Neural progenitor cell (in vitro differentiated cells): ENCODE measurements around the gene TTC3. TPM values are rescaled to one million over a fixed set of nuclear protein-coding genes. Genes with fewer than 3 reads are reported as not detected.

Experiments
- DNase-seq: peaks from one replicate; pipeline ENCODE4 v3.0.0-alpha.2; 2016; ENCODE audit warnings: low spot score
- H2AFZ ChIP-seq: fragments of 200-600 bp; sonication (generic); replicated peaks from 2 replicates; pipeline ENCODE4 v1.6.1; 2016; ENCODE audit warnings: antibody characterized with exemption
- H3F3A ChIP-seq: fragments of 200-600 bp; sonication (generic); 2 replicates; pipeline ENCODE4 v1.6.1; 2016; ENCODE audit warnings: antibody characterized with exemption, low read depth
- H3K27ac ChIP-seq: fragments of 200-600 bp; sonication (generic); 2 replicates; pipeline ENCODE4 v1.5.1; 2016; ENCODE audit warnings: mild to moderate bottlenecking
- H3K27me3 ChIP-seq: fragments of 200-600 bp; sonication (generic); 2 replicates; pipeline ENCODE4 v1.6.1; 2016; ENCODE audit warnings: mild to moderate bottlenecking, moderate library complexity
- H3K36me3 ChIP-seq: fragments of 200-600 bp; sonication (generic); 2 replicates; pipeline ENCODE4 v1.5.1; 2016
- H3K4me1 ChIP-seq: fragments of 200-600 bp; sonication (generic); 2 replicates; pipeline ENCODE4 v1.6.1; 2016; ENCODE audit warnings: mixed run types
- H3K4me2 ChIP-seq: fragments of 200-600 bp; sonication (generic); 2 replicates; pipeline ENCODE4 v1.6.1; 2016
- H3K4me3 ChIP-seq: fragments of 200-600 bp; sonication (generic); 2 replicates; pipeline ENCODE4 v1.5.1; 2016
- H3K79me2 ChIP-seq: fragments of 200-600 bp; sonication (generic); 2 replicates; pipeline ENCODE4 v1.6.1; 2016; ENCODE audit warnings: low read depth
- H3K9ac ChIP-seq: fragments of 200-600 bp; sonication (generic); 2 replicates; pipeline ENCODE4 v1.6.1; 2016
- H3K9me3 ChIP-seq: fragments of 200-600 bp; sonication (generic); 2 replicates; pipeline ENCODE4 v1.5.1; 2016; ENCODE audit warnings: low read depth
- H4K20me1 ChIP-seq: fragments of 200-600 bp; sonication (generic); 2 replicates; pipeline ENCODE4 v1.6.1; 2016; ENCODE audit warnings: low read depth
- H3K27ac Mint-ChIP-seq: 3 replicates; pipeline ENCODE4 v1.8.0; 2021; ENCODE audit warnings: mixed read lengths
- H3K27me3 Mint-ChIP-seq: 2 replicates; pipeline ENCODE4 v1.8.0; 2022; ENCODE audit warnings: low read depth, mild to moderate bottlenecking, inconsistent platforms, moderate library complexity, mixed read lengths; ENCODE audit not compliant: insufficient read depth
- H3K36me3 Mint-ChIP-seq: 3 replicates; pipeline ENCODE4 v1.8.0; 2021; ENCODE audit warnings: mixed read lengths
- H3K4me1 Mint-ChIP-seq: 3 replicates; pipeline ENCODE4 v1.8.0; 2021; ENCODE audit warnings: mixed read lengths
- H3K4me3 Mint-ChIP-seq: 3 replicates; pipeline ENCODE4 v1.8.0; 2021; ENCODE audit warnings: mild to moderate bottlenecking, moderate library complexity, mixed read lengths
- H3K9me3 Mint-ChIP-seq: 3 replicates; pipeline ENCODE4 v1.8.0; 2020; ENCODE audit warnings: mixed read lengths
- EZH2 ChIP-seq: fragments of 200-600 bp; sonication (generic); IDR thresholded peaks from 2 replicates; pipeline ENCODE4 v1.6.1; 2017; ENCODE audit warnings: antibody characterized with exemption, mild to moderate bottlenecking, moderate library complexity
- EZH2phosphoT487 ChIP-seq: fragments of 200-600 bp; sonication (generic); IDR thresholded peaks from 2 replicates; pipeline ENCODE4 v1.6.1; 2017; ENCODE audit warnings: antibody characterized with exemption
- total RNA-seq: library from RNA; depleted of rRNA; stranded (reverse); fragments of >200 nt; gene quantifications from 2 replicates; pipeline ENCODE4 v1.2.3, GENCODE V29; 2015; ENCODE audit warnings: low replicate concordance
- TF ChIP-seq, protein P1 (sequence below): fragments of 200-600 bp; sonication (generic); IDR thresholded peaks from 2 replicates; pipeline ENCODE4 v1.5.1; 2017; ENCODE audit warnings: antibody characterized with exemption, mild to moderate bottlenecking

The TTC3 gene
- total RNA-seq, 1 donor from 2014 or later = 135 TPM

DNA sequence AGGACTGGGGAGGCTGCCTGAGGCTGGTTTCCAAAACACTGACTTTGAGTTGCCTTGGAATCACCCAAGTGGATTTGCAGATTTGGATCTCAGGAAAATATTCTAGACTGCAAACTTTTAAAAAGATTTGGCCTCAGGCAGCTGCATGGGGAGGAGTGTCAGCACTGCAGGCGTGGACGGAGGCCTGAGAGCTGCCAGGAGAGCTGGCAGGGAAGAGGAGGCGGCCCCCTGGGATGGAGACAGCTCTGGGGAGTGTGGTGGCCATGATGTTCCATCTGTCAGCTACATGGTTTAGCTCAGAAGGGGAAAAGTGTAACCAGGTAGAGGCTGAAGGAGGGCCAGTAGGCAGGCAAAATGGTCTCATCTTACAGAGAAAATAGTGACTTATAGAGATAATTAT, 122.0 kb downstream of the TTC3 start:
- Histone ChIP-seq H3K79me2 (no peaks in the 10 kb centered on the region), H3K4me1 (no peaks in the 10 kb centered on the region), H4K20me1 (peaks cover 7% of the 10 kb centered on the region), H3F3A (no peaks in the 10 kb centered on the region), H3K4me3 (no peak overlapping the region), H2AFZ (no peak overlapping the region), H3K9me3 (no peaks in the 10 kb centered on the region), H3K9ac (no peak overlapping the region), H3K27ac (no peak overlapping the region), H3K36me3 (peaks cover 14% of the 10 kb centered on the region), H3K4me2 (no peak overlapping the region), H3K27me3 (no peaks in the 10 kb centered on the region)
- no peak overlapping the region for H3K4me3 Mint-ChIP-seq
- DNase-seq = no peak
- no peaks in the 10 kb centered on the region for H3K27me3 Mint-ChIP-seq
- H3K9me3 Mint-ChIP-seq = no peaks in the 10 kb centered on the region
- peaks cover 7% of the 10 kb centered on the region for H3K4me1 Mint-ChIP-seq
- H3K36me3 Mint-ChIP-seq = peaks cover 54% of the 10 kb centered on the region
- TF ChIP-seq EZH2 = no peak
- no peak overlapping the region for H3K27ac Mint-ChIP-seq

DNA sequence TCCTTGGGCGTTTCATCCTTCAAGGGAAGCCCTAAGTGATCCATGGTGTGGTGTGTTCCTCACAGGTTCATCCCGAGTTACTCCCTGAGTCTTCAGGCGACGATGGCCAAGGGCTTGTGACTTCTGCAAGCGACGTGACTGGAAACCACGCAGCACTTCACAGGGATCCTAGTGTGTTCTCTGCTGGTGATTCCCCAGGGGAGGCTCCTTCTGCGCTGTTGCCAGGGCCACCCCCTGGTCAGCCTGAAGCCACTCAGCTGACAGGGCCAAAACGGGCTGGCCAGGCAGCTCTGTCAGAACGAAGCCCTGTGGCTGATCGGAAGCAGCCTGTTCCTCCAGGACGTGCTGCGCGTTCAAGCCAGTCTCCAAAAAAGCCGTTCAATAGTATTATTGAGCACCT, 122.6 kb downstream of the TTC3 start:
- no peaks in the 10 kb centered on the region for H3K27me3 ChIP-seq
- Mint-ChIP-seq H3K36me3 (peaks cover 56% of the 10 kb centered on the region), H3K27me3 (no peaks in the 10 kb centered on the region), H3K27ac (no peak overlapping the region), H3K4me3 (no peak overlapping the region), H3K9me3 (no peaks in the 10 kb centered on the region), H3K4me1 (peaks cover 9% of the 10 kb centered on the region)
- H3K4me2 ChIP-seq = no peak overlapping the region
- H3K9me3 ChIP-seq = no peaks in the 10 kb centered on the region
- no peaks in the 10 kb centered on the region for H3K79me2 ChIP-seq
- H3K27ac ChIP-seq = no peak overlapping the region
- no peak for TF ChIP-seq EZH2phosphoT487
- TF ChIP-seq, protein P1, sequence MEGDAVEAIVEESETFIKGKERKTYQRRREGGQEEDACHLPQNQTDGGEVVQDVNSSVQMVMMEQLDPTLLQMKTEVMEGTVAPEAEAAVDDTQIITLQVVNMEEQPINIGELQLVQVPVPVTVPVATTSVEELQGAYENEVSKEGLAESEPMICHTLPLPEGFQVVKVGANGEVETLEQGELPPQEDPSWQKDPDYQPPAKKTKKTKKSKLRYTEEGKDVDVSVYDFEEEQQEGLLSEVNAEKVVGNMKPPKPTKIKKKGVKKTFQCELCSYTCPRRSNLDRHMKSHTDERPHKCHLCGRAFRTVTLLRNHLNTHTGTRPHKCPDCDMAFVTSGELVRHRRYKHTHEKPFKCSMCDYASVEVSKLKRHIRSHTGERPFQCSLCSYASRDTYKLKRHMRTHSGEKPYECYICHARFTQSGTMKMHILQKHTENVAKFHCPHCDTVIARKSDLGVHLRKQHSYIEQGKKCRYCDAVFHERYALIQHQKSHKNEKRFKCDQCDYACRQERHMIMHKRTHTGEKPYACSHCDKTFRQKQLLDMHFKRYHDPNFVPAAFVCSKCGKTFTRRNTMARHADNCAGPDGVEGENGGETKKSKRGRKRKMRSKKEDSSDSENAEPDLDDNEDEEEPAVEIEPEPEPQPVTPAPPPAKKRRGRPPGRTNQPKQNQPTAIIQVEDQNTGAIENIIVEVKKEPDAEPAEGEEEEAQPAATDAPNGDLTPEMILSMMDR = no peak
- TF ChIP-seq EZH2 = no peak
- no peak overlapping the region for H2AFZ ChIP-seq
- no peak overlapping the region for H3K9ac ChIP-seq
- H3K4me3 ChIP-seq = no peak overlapping the region
- H3K4me1 ChIP-seq = no peaks in the 10 kb centered on the region
- H3K36me3 ChIP-seq = peaks cover 14% of the 10 kb centered on the region
- H4K20me1 ChIP-seq = peaks cover 7% of the 10 kb centered on the region
- H3F3A ChIP-seq = no peaks in the 10 kb centered on the region
- no peak for DNase-seq

DNA sequence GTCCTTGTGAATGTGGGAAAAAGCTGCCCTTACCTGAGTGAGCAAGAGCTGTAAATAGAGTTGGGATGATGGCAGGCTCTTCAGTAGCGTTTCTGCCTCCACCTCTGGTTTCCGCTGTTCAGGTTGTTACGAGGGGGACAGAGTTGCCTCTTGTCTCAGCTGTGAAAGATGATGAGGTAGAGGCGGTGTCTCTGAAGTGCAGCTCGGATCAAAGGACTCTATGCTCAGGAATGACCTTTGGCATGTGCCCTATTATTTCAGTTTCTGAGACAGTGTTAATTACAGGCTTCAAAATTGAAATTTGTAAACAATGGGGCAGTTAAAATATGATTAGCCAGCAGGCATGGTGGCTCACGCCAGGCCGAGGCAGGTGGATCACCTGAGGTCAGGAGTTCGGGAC, 123.8 kb downstream of the TTC3 start:
- Histone ChIP-seq H3K4me1 (no peaks in the 10 kb centered on the region), H3K4me3 (no peak overlapping the region), H3K27me3 (no peaks in the 10 kb centered on the region), H3K36me3 (peaks cover 8% of the 10 kb centered on the region), H3K9ac (no peak overlapping the region), H4K20me1 (peaks cover 7% of the 10 kb centered on the region), H3K79me2 (no peaks in the 10 kb centered on the region), H3K9me3 (no peaks in the 10 kb centered on the region), H3K27ac (no peak overlapping the region), H3F3A (no peaks in the 10 kb centered on the region), H3K4me2 (no peak overlapping the region), H2AFZ (no peak overlapping the region)
- H3K27me3 Mint-ChIP-seq = no peaks in the 10 kb centered on the region
- no peak overlapping the region for H3K4me3 Mint-ChIP-seq
- H3K4me1 Mint-ChIP-seq = peaks cover 9% of the 10 kb centered on the region
- peaks cover 57% of the 10 kb centered on the region for H3K36me3 Mint-ChIP-seq
- no peak overlapping the region for H3K27ac Mint-ChIP-seq
- TF ChIP-seq EZH2phosphoT487 (no peak), EZH2 (no peak)
- TF ChIP-seq, protein P1 = no peak
- no peaks in the 10 kb centered on the region for H3K9me3 Mint-ChIP-seq
- no peak for DNase-seq

DNA sequence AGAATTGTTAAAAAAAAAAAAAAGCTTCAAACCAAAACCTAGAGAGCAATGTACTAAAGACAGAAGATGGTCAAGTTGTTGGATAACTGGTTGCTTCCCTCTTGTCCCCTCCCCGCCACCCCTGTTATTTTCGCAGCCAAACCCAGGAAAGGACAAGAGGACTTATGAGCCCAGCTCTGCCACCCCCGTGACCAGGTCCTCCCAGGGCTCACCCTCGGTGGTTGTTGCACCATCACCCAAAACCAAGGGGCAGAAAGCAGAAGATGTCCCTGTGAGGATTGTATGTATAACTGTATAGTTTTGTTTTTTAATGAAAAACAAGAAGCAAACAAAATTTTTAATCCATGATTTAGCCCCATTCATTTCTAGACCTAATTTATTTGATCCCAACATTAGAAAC, 124.7 kb downstream of the TTC3 start:
- Mint-ChIP-seq H3K4me1 (peaks cover 10% of the 10 kb centered on the region), H3K36me3 (peaks cover 60% of the 10 kb centered on the region), H3K4me3 (no peak overlapping the region), H3K27me3 (no peaks in the 10 kb centered on the region), H3K27ac (no peak overlapping the region), H3K9me3 (no peaks in the 10 kb centered on the region)
- no peaks in the 10 kb centered on the region for H3K27me3 ChIP-seq
- H3F3A ChIP-seq = no peaks in the 10 kb centered on the region
- DNase-seq = no peak
- H4K20me1 ChIP-seq = peaks cover 7% of the 10 kb centered on the region
- no peak overlapping the region for H3K4me3 ChIP-seq
- no peak overlapping the region for H2AFZ ChIP-seq
- no peak overlapping the region for H3K9ac ChIP-seq
- no peaks in the 10 kb centered on the region for H3K79me2 ChIP-seq
- no peaks in the 10 kb centered on the region for H3K4me1 ChIP-seq
- H3K36me3 ChIP-seq = peaks cover 8% of the 10 kb centered on the region
- H3K4me2 ChIP-seq = no peak overlapping the region
- no peak overlapping the region for H3K27ac ChIP-seq
- no peaks in the 10 kb centered on the region for H3K9me3 ChIP-seq
- no peak for TF ChIP-seq EZH2
- TF ChIP-seq EZH2phosphoT487 = no peak
- TF ChIP-seq, protein P1 = no peak
